BE2C (cell line): ENCODE data around the gene ST8SIA5.

Experiments
- DNase-seq: peaks from one replicate; pipeline ENCODE4 v3.0.0-alpha.2; 2020
- H3K27me3 ChIP-seq: fragments of 250-450 bp; sonication (Bioruptor Pico); 2 replicates; pipeline ENCODE4 v1.5.1; 2020; ENCODE audit warnings: mild to moderate bottlenecking
- H3K36me3 ChIP-seq: fragments of 250-450 bp; sonication (Bioruptor Pico); 2 replicates; pipeline ENCODE4 v1.5.1; 2020; ENCODE audit warnings: mild to moderate bottlenecking
- H3K4me1 ChIP-seq: fragments of 250-450 bp; sonication (Bioruptor Pico); 2 replicates; pipeline ENCODE4 v1.5.1; 2020
- H3K4me3 ChIP-seq: 2 replicates; pipeline ENCODE4 v1.5.1; 2011; ENCODE audit warnings: low read depth, low read length
- H3K9me3 ChIP-seq: fragments of 250-450 bp; sonication (Bioruptor Pico); 2 replicates; pipeline ENCODE4 v1.5.1; 2020
- TF ChIP-seq, protein P1 (sequence below): IDR thresholded peaks from 2 replicates; pipeline ENCODE4 v1.5.1; 2012; ENCODE audit warnings: mild to moderate bottlenecking, low read depth, low read length

The ST8SIA5 gene

GRCh38 chr18:46678785-46679399 lies 78.0 kb downstream of the ST8SIA5 start:
- Histone ChIP-seq H3K9me3 (no peaks in the 10 kb centered on the region), H3K4me1 (no peaks in the 10 kb centered on the region), H3K27me3 (no peaks in the 10 kb centered on the region), H3K36me3 (no peaks in the 10 kb centered on the region), H3K4me3 (no peak overlapping the region)
- TF ChIP-seq, protein P1, sequence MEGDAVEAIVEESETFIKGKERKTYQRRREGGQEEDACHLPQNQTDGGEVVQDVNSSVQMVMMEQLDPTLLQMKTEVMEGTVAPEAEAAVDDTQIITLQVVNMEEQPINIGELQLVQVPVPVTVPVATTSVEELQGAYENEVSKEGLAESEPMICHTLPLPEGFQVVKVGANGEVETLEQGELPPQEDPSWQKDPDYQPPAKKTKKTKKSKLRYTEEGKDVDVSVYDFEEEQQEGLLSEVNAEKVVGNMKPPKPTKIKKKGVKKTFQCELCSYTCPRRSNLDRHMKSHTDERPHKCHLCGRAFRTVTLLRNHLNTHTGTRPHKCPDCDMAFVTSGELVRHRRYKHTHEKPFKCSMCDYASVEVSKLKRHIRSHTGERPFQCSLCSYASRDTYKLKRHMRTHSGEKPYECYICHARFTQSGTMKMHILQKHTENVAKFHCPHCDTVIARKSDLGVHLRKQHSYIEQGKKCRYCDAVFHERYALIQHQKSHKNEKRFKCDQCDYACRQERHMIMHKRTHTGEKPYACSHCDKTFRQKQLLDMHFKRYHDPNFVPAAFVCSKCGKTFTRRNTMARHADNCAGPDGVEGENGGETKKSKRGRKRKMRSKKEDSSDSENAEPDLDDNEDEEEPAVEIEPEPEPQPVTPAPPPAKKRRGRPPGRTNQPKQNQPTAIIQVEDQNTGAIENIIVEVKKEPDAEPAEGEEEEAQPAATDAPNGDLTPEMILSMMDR, result no peak
- no peak for DNase-seq

GRCh38 chr18:46678041-46678440 lies 78.8 kb downstream of the ST8SIA5 start:
- H3K9me3 ChIP-seq, result no peaks in the 10 kb centered on the region
- H3K27me3 ChIP-seq, result no peaks in the 10 kb centered on the region
- no peaks in the 10 kb centered on the region for H3K36me3 ChIP-seq
- TF ChIP-seq, protein P1, result no peak
- no peak for DNase-seq
- H3K4me3 ChIP-seq, result no peak overlapping the region
- H3K4me1 ChIP-seq, result no peaks in the 10 kb centered on the region

DNA sequence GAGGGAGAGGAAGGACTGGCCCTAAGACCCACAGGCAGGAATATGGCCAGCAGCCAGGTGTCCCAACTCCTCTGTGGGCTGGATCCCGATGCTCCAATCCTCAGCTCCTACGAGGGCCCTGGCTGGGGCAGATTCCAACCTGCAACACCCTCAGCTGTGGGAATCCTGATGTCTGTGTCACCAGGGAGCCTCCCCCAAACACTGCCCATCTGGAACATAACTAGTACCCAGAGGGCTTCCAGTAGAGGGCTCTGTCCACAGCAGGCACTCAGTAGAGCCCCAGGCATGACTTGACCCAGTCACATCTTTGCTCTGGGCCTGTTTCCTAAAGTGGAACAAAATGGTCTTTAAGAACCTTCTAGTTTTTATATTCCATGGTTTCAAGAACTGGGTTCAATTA lies 79.2 kb downstream of the ST8SIA5 start:
- Histone ChIP-seq H3K4me3 (no peak overlapping the region), H3K4me1 (no peaks in the 10 kb centered on the region), H3K27me3 (no peaks in the 10 kb centered on the region), H3K9me3 (no peaks in the 10 kb centered on the region), H3K36me3 (no peaks in the 10 kb centered on the region)
- TF ChIP-seq, protein P1, result no peak
- no peak for DNase-seq

- Histone ChIP-seq H3K36me3 (no peaks in the 10 kb centered on the region), H3K27me3 (no peaks in the 10 kb centered on the region), H3K4me3 (no peak overlapping the region), H3K9me3 (no peaks in the 10 kb centered on the region), H3K4me1 (no peaks in the 10 kb centered on the region)
- no peak for DNase-seq
- TF ChIP-seq, protein P1, result no peak
Observed at GRCh38 chr18:46676182-46676835, 80.5 kb downstream of the ST8SIA5 start.

GRCh38 chr18:46675112-46675511 lies 81.7 kb downstream of the ST8SIA5 start:
- Histone ChIP-seq H3K4me1 (no peaks in the 10 kb centered on the region), H3K9me3 (no peaks in the 10 kb centered on the region), H3K4me3 (no peak overlapping the region), H3K27me3 (no peaks in the 10 kb centered on the region), H3K36me3 (no peaks in the 10 kb centered on the region)
- no peak for DNase-seq
- TF ChIP-seq, protein P1, result no peak

- no peaks in the 10 kb centered on the region for H3K9me3 ChIP-seq
- H3K4me1 ChIP-seq, result no peaks in the 10 kb centered on the region
- no peaks in the 10 kb centered on the region for H3K36me3 ChIP-seq
- TF ChIP-seq, protein P1, result no peak
- DNase-seq, result no peak
- H3K4me3 ChIP-seq, result no peak overlapping the region
- no peaks in the 10 kb centered on the region for H3K27me3 ChIP-seq
Observed at GRCh38 chr18:46672062-46672970, 84.5 kb downstream of the ST8SIA5 start.
